Measurements from ENCODE around the gene POMGNT2. TPM values are rescaled to one million over a fixed set of nuclear protein-coding genes. Genes with fewer than 3 reads are reported as not detected.

The POMGNT2 gene
- total and polyA plus RNA-seq, 2 of the 8 experiments (the other 6 are each of a cell fraction or from before 2014, with no cell fraction given): 13.6 to 35.7 TPM

GRCh38 chr3:43073836-43074220 lies 32.1 kb downstream of the POMGNT2 start (continued):
- no peak for TF ChIP-seq RXRA (IDR thresholded peaks at IDR 0.05; ENCODE audit: insufficient read depth, low read depth, low read length)
